Measurements from ENCODE around the gene MEAF6. TPM values are rescaled to one million over a fixed set of nuclear protein-coding genes. Genes with fewer than 3 reads are reported as not detected.
A peak's percentile ranks its signal among the peaks of the same experiment; 100 is the strongest.

The MEAF6 gene
- total RNA-seq, 1 donor from 2014 or later: 12.3 TPM

DNA sequence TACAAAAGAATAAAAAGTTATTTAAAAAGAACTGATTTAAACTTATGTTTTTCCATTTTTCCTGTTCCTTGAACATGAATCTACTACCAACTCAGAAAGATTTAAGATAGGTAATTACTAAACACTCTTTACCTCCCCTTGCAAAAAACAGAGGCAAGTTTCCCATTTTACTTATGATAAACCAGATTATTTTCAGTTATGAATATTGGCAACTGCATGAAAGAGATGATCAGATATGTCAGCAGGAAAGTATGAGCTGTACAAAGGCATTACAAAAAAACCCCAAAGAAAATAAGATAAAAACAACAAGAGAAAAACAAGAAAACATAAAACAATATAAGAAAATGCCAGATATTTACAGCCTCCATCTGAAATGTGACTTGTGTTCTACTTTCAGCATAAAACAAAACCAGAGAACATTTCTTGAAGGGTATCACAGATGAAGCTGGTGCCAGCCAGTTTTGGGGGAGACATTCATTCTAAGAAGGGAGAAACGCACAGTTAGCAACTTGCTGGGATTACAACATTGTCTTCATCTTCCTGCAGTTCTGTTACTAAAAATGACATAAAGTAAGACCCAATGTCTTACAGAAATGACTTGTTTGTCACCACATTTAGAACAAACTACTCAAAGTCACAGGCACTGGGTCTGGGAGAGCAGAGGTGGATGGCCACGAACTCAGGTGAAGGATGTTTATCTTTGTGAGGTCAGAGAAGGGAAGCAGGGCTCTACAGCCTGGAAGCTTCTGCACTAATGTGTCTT is 21.0 kb downstream of the MEAF6 start:
- TF ChIP-seq, protein P1, sequence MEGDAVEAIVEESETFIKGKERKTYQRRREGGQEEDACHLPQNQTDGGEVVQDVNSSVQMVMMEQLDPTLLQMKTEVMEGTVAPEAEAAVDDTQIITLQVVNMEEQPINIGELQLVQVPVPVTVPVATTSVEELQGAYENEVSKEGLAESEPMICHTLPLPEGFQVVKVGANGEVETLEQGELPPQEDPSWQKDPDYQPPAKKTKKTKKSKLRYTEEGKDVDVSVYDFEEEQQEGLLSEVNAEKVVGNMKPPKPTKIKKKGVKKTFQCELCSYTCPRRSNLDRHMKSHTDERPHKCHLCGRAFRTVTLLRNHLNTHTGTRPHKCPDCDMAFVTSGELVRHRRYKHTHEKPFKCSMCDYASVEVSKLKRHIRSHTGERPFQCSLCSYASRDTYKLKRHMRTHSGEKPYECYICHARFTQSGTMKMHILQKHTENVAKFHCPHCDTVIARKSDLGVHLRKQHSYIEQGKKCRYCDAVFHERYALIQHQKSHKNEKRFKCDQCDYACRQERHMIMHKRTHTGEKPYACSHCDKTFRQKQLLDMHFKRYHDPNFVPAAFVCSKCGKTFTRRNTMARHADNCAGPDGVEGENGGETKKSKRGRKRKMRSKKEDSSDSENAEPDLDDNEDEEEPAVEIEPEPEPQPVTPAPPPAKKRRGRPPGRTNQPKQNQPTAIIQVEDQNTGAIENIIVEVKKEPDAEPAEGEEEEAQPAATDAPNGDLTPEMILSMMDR (IDR thresholded peaks at IDR 0.05): no peak
- no peak overlapping the region for H3K27ac ChIP-seq
- H3K4me1 ChIP-seq: no peaks in the 10 kb centered on the region
- intact Hi-C loops (cut with DNase I): no loop called here
- H3K9me3 ChIP-seq: no peaks in the 10 kb centered on the region
- H3K36me3 ChIP-seq: peaks cover 38 to 65% of the 10 kb centered on the region in 2 donors
- no peaks in the 10 kb centered on the region for H3K27me3 ChIP-seq
- no peak for DNase-seq (ENCODE audit: low spot score in 2 of 2)
- no peak overlapping the region for H3K4me3 ChIP-seq

DNA sequence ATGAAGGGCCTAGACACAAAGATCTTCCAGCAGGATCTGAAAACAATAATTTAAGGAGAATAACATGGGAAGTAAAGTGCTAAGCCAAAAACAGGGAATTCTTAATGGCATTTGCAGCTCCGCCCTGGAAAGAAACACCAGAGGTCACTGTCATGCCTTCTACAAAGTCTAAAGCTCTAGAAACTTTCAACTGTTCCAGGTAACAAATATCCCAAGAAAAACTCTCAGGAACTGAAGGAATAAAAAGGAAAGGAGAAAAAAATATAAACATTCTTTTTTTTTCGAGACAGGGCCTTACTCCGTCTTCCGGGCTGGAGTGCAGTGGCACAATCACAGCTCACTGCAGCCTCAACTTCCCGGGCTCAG is 27.0 kb downstream of the MEAF6 start:
- DNase-seq (ENCODE audit: low spot score in 2 of 2): no peak
- Histone ChIP-seq H3K9me3 (no peaks in the 10 kb centered on the region), H3K27me3 (no peaks in the 10 kb centered on the region), H3K4me3 (no peak overlapping the region), H3K27ac (peak overlapping the region; percentile 89 to 95), H3K4me1 (peaks cover 26 to 33% of the 10 kb centered on the region in 2 donors), H3K36me3 (peaks cover 36 to 53% of the 10 kb centered on the region in 2 donors)
- intact Hi-C loops (cut with DNase I): loop anchor here (1.0 kb wide), 2 partner anchors 16 to 32 kb away; no protein-coding TSS in a partner anchor
- TF ChIP-seq, protein P1 (IDR thresholded peaks at IDR 0.05): no peak

DNA sequence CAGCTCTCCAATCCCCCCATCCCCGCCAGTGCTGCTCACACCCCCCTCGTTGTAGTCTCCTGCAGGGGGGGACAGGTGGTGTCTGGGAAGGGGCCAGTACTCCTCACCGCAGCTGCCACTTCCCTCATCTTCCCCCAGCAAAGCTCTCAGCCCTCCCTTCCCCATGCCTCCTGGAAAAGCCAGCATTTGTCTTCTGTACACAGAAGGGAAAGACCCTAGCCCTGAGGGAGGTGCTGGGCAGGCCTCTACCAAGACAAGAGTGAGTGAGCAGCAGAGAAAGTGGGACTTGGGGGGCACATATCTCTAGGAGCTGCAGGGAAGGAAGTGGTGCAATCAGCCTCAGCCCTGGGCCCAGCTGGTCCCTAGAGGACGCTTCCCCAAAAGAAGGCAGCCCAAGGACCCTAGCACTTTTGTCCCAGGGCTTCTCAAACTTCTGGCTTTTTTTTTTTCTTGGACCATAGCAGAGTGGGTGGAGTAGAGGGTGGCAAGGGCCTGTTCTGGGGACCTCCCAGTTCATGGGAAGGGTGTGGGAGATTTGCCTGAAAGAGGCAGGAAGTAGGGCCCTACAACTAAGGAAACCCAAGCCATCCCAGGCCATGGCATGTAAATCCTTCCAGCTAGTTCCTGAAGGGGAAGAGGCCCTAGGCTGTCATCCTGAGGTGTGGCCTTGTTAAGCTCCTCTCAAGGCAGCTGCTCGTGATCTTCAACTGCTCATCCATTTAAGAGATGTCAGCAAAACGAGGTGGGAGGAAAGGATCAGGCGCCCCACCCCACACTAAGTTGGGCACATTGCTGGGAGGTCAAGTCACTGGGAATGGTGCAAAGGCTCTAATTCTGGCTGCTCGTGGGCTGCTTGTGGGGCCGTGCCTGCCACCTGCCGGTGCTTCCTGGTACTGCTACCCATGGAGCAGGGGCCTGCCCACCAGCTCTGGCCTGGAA is 27.6 kb downstream of the MEAF6 start:
- intact Hi-C loops (cut with DNase I): loop anchor here (1.0 kb wide), 2 partner anchors 16 to 32 kb away; no protein-coding TSS in a partner anchor
- TF ChIP-seq, protein P1 (IDR thresholded peaks at IDR 0.05): peak; percentile 97 to 99 (median 98)
- H3K27me3 ChIP-seq: no peaks in the 10 kb centered on the region
- H3K4me3 ChIP-seq: no peak overlapping the region
- peaks cover 26 to 33% of the 10 kb centered on the region in 2 donors for H3K4me1 ChIP-seq
- H3K9me3 ChIP-seq: no peaks in the 10 kb centered on the region
- peak overlapping the region; percentile 89 to 95 for H3K27ac ChIP-seq
- H3K36me3 ChIP-seq: peaks cover 42 to 55% of the 10 kb centered on the region in 2 donors
- peak in 1 of 2 donors; percentile 92 for DNase-seq (ENCODE audit: low spot score in 2 of 2)

DNA sequence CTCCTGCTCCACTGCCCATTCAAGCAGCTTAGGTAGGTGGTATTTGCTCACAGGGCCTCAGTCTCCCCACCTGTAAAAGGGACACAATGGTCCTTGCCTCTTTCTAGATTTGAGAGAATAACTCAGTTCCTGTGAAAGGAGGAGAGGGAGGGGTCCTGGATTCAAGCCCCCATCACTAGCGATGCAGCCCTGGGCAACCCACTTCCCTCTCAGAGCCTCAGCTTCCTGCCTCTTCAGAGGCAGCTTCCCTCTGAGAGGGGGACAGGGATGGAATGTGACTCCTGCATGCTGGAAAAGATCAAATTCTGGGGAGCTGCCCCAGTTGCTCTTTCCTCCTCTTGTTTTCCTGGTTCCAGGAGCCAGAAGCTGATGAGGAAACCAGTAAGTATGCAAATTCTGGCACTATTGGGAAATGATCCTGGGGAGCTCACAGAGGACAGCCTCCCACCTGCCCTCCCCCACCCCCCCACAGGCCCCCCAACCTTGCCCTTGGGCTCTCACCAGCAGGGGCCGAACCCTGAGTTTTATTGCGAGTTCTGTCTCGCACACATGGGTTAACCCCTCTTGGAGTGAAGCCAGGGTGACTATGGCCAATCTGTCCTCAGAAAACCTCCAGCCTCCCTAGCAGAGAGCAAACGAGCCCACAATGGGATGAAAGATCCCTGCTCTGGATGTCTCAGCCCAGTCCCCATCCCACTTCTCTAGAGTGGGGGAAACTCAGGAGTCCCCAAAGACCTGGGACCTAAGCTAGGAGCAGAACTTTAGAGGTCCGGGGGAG is 28.5 kb downstream of the MEAF6 start:
- Histone ChIP-seq H3K27ac (peak overlapping the region; percentile 89 to 95), H3K36me3 (peaks cover 46 to 58% of the 10 kb centered on the region in 2 donors), H3K4me3 (no peak overlapping the region), H3K27me3 (no peaks in the 10 kb centered on the region), H3K4me1 (peaks cover 26 to 33% of the 10 kb centered on the region in 2 donors), H3K9me3 (no peaks in the 10 kb centered on the region)
- intact Hi-C loops (cut with DNase I): no loop called here
- TF ChIP-seq, protein P1 (IDR thresholded peaks at IDR 0.05): no peak
- peak in 1 of 2 donors; percentile 64 for DNase-seq (ENCODE audit: low spot score in 2 of 2)
